Mesenchymal stem cell (in vitro differentiated cells and primary cell): ENCODE measurements around the gene CLMN.

Source experiments
- DNase-seq: peaks from one replicate; pipeline ENCODE4 v3.0.0-alpha.2; 2013
- H2AFZ ChIP-seq: one replicate; pipeline ENCODE4 v1.6.1; 2013; ENCODE audit warnings: low read depth, mild to moderate bottlenecking, control low read depth, inconsistent platforms, low read length, moderate library complexity
- H2AK5ac ChIP-seq: 2 replicates; pipeline ENCODE4 v1.6.1; 2013; ENCODE audit warnings: low read length, moderate library complexity, mild to moderate bottlenecking, inconsistent platforms; ENCODE audit not compliant: severe bottlenecking
- H2BK120ac ChIP-seq: one replicate; pipeline ENCODE4 v1.6.1; 2013; ENCODE audit warnings: low read depth, mild to moderate bottlenecking, inconsistent platforms, low read length, moderate library complexity
- H2BK12ac ChIP-seq, 2 experiments: one replicate each; pipeline ENCODE4 v1.6.1; 2013; ENCODE audit warnings: inconsistent platforms in 2 of 2, low read length in 2 of 2, mild to moderate bottlenecking in 2 of 2, moderate library complexity in 2 of 2, control low read depth in 1 of 2
- H2BK15ac ChIP-seq: one replicate; pipeline ENCODE4 v1.6.1; 2013; ENCODE audit warnings: mild to moderate bottlenecking, low read depth, inconsistent platforms; ENCODE audit not compliant: poor library complexity, severe bottlenecking
- H2BK5ac ChIP-seq: 2 replicates; pipeline ENCODE4 v1.6.1; 2013; ENCODE audit warnings: low read depth, mild to moderate bottlenecking, low read length, control low read depth, inconsistent platforms; ENCODE audit not compliant: poor library complexity, severe bottlenecking
- H3K14ac ChIP-seq, 2 experiments: one replicate each; pipeline ENCODE4 v1.6.1; 2013; ENCODE audit warnings: inconsistent platforms in 2 of 2, low read length in 2 of 2, control low read depth in 1 of 2, mild to moderate bottlenecking in 1 of 2, moderate library complexity in 1 of 2
- H3K18ac ChIP-seq, 2 experiments: one replicate each; pipeline ENCODE4 v1.6.1; 2013; ENCODE audit warnings: inconsistent platforms in 2 of 2, low read length in 2 of 2, control low read depth in 1 of 2, low read depth in 1 of 2, mild to moderate bottlenecking in 1 of 2
- H3K23ac ChIP-seq, 2 experiments: one replicate each; pipeline ENCODE4 v1.6.1; 2013; ENCODE audit warnings: inconsistent platforms in 2 of 2, low read length in 2 of 2, mild to moderate bottlenecking in 2 of 2, moderate library complexity in 2 of 2, control low read depth in 1 of 2
- H3K27ac ChIP-seq: 2 replicates; pipeline ENCODE4 v1.5.1; 2013; ENCODE audit warnings: mild to moderate bottlenecking, moderate library complexity, low read length, control low read depth, inconsistent platforms; ENCODE audit not compliant: poor library complexity, severe bottlenecking
- H3K27me3 ChIP-seq, 2 experiments: 2 replicates each; pipeline versions ENCODE4 v1.6.1 to v1.7.0; 2013; ENCODE audit warnings: low read length in 2 of 2, mild to moderate bottlenecking in 2 of 2, moderate library complexity in 2 of 2, control low read depth in 1 of 2, inconsistent platforms in 1 of 2; ENCODE audit not compliant: control insufficient read depth in 1 of 2, insufficient read depth in 1 of 2
- H3K36me3 ChIP-seq, 2 experiments: 2 replicates each; pipeline versions ENCODE4 v1.6.1 to v1.7.0; 2013; ENCODE audit warnings: low read length in 2 of 2, control low read depth in 1 of 2, inconsistent platforms in 1 of 2, low read depth in 1 of 2, mild to moderate bottlenecking in 1 of 2; ENCODE audit not compliant: insufficient read depth in 2 of 2, control insufficient read depth in 1 of 2
- H3K4ac ChIP-seq, 2 experiments: one replicate each; pipeline ENCODE4 v1.6.1; 2013; ENCODE audit warnings: inconsistent platforms in 2 of 2, low read length in 2 of 2, mild to moderate bottlenecking in 2 of 2, moderate library complexity in 2 of 2, control low read depth in 1 of 2, low read depth in 1 of 2
- H3K4me1 ChIP-seq: 2 replicates; pipeline ENCODE4 v1.6.1; 2013; ENCODE audit warnings: low read depth, low read length, control low read depth; ENCODE audit not compliant: control insufficient read depth, insufficient read depth
- H3K4me2 ChIP-seq: 2 replicates; pipeline ENCODE4 v1.6.1; 2013; ENCODE audit warnings: low read length, mild to moderate bottlenecking, inconsistent platforms; ENCODE audit not compliant: poor library complexity, severe bottlenecking
- H3K4me3 ChIP-seq, 2 experiments: 2 replicates each; pipeline versions ENCODE4 v1.5.1 to v1.7.0; 2013; ENCODE audit warnings: low read length in 2 of 2, mild to moderate bottlenecking in 2 of 2, control low read depth in 1 of 2, low read depth in 1 of 2; ENCODE audit not compliant: insufficient read depth in 1 of 2
- H3K79me1 ChIP-seq: replicated peaks from 2 replicates; pipeline ENCODE4 v1.6.1; 2013; ENCODE audit warnings: mild to moderate bottlenecking, control low read depth, low read length, inconsistent platforms; ENCODE audit not compliant: poor library complexity, severe bottlenecking
- H3K9ac ChIP-seq: 2 replicates; pipeline ENCODE4 v1.7.0; 2013; ENCODE audit warnings: mild to moderate bottlenecking, low read length, moderate library complexity
- H3K9me3 ChIP-seq: 2 replicates; pipeline ENCODE4 v1.7.0; 2013; ENCODE audit warnings: mild to moderate bottlenecking, low read length; ENCODE audit not compliant: control insufficient read depth
- H4K8ac ChIP-seq: one replicate; pipeline ENCODE4 v1.6.1; 2013; ENCODE audit warnings: inconsistent platforms, mild to moderate bottlenecking, low read length, moderate library complexity
- H4K91ac ChIP-seq: one replicate; pipeline ENCODE4 v1.6.1; 2013; ENCODE audit warnings: mild to moderate bottlenecking, low read length, inconsistent platforms
- WGBS: methylation state at CpG from one replicate; pipeline ENCODE4 v1.1.7; 2013; ENCODE audit warnings: mixed read lengths; 5-methylcytosine and 5-hydroxymethylcytosine counted together

CLMN gene

DNA sequence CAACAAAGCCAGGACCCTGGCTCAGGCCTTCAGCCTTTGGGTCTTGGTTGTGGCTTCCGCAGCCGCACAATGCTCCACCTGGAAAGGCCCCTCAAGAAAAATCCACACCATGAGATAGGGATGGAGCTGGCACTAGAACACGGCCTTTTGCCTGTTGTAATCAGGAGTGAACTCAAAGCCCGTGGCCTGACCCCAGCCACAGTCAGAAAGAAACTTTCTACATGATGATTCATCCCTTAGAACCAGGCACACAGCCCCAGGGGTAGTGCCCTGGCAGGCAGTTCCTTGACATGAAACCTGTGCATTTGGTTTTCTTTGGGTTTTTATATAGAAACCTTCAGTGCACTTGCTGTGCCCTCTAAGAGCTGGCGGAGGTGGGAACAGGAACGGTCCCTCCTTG is 5.1 kb downstream of the CLMN start:
- Histone ChIP-seq H3K18ac (peak overlapping the region in 1 of 2 experiments; percentile 24), H2BK12ac (no peak overlapping the region), H3K4me1 (peaks cover 58% of the 10 kb centered on the region), H3K4ac (no peak overlapping the region), H3K4me2 (no peak overlapping the region), H3K14ac (no peak overlapping the region), H3K23ac (no peak overlapping the region), H4K8ac (no peak overlapping the region), H2BK15ac (no peak overlapping the region), H3K79me1 (peaks cover 18% of the 10 kb centered on the region), H3K36me3 (peaks cover 0 to 13% of the 10 kb centered on the region in 2 experiments), H2BK120ac (peak overlapping the region; percentile 24), H3K4me3 (no peak overlapping the region), H3K9me3 (no peaks in the 10 kb centered on the region), H3K9ac (no peak overlapping the region), H3K27ac (peak overlapping the region; percentile 70), H3K27me3 (peaks cover 0 to 15% of the 10 kb centered on the region in 2 experiments), H4K91ac (no peak overlapping the region), H2BK5ac (no peak overlapping the region), H2AK5ac (peak overlapping the region; percentile 73), H2AFZ (no peak overlapping the region)
- 77% methylated on average over 6 of the region's 6 CpGs for WGBS
- peak; percentile 35 for DNase-seq

DNA sequence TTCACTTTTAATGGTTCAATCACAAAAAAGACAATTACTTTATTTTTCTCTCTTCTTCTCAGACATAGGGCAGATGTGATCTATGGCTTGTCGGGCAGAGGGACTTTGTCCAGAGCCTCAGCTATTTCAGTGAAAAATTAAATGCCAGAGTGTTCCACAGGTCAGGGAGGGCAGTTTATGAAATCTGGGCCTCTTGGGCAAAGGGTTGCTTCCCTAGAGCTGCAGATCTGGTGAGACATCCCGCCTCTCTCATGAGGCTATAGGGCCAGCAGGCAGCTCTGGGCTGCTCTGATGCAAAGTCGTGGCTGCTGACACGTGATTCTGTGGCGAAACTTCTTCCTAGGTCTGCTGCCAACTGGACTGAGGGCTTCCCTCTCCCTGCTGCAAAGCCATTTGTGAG is 6.0 kb downstream of the CLMN start:
- Histone ChIP-seq H3K18ac (no peak overlapping the region), H3K4ac (no peak overlapping the region), H3K27ac (peak overlapping the region; percentile 70), H2BK120ac (no peak overlapping the region), H3K36me3 (peaks cover 0 to 13% of the 10 kb centered on the region in 2 experiments), H3K9me3 (no peaks in the 10 kb centered on the region), H2AK5ac (peak overlapping the region; percentile 29), H3K4me2 (no peak overlapping the region), H3K79me1 (peaks cover 25% of the 10 kb centered on the region), H3K27me3 (peaks cover 0 to 9% of the 10 kb centered on the region in 2 experiments), H3K14ac (no peak overlapping the region), H3K4me3 (no peak overlapping the region), H4K8ac (no peak overlapping the region), H2AFZ (no peak overlapping the region), H3K9ac (peak overlapping the region; percentile 46), H2BK15ac (no peak overlapping the region), H4K91ac (no peak overlapping the region), H2BK5ac (no peak overlapping the region), H2BK12ac (no peak overlapping the region), H3K4me1 (peaks cover 57% of the 10 kb centered on the region), H3K23ac (no peak overlapping the region)
- 70% methylated on average over 5 of the region's 5 CpGs for WGBS
- DNase-seq, result peak; percentile 83

DNA sequence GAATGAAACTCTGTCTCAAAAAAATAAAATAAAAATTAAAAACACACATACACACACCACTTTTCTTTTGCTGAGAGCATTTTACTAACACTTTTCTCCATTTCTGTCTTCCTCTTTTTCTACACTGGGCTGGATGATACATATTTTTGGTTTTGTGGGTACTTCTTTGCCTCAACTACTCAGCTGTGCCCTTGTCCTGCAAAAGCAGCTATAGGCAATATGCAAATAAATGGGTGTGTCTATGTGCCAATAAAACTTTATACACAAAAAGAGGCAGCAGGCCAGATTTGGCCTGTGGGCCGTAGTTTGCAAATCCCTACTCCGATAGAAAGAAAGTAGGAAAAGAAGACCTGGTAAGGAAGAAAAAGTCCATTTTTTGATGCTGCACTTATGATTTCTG is 6.5 kb downstream of the CLMN start:
- Histone ChIP-seq H3K9ac (peak overlapping the region; percentile 46), H3K4ac (no peak overlapping the region), H2BK120ac (no peak overlapping the region), H2AFZ (no peak overlapping the region), H3K4me3 (no peak overlapping the region), H3K27ac (no peak overlapping the region), H2BK5ac (no peak overlapping the region), H4K91ac (no peak overlapping the region), H3K27me3 (peaks cover 0 to 6% of the 10 kb centered on the region in 2 experiments), H3K23ac (no peak overlapping the region), H3K9me3 (no peaks in the 10 kb centered on the region), H3K14ac (no peak overlapping the region), H2BK15ac (no peak overlapping the region), H2AK5ac (peak overlapping the region; percentile 33), H4K8ac (no peak overlapping the region), H3K79me1 (peaks cover 25% of the 10 kb centered on the region), H2BK12ac (no peak overlapping the region), H3K36me3 (peaks cover 0 to 17% of the 10 kb centered on the region in 2 experiments), H3K18ac (no peak overlapping the region), H3K4me1 (peaks cover 53% of the 10 kb centered on the region), H3K4me2 (no peak overlapping the region)
- 100% methylated on average over 2 of the region's 2 CpGs for WGBS
- DNase-seq, result no peak

DNA sequence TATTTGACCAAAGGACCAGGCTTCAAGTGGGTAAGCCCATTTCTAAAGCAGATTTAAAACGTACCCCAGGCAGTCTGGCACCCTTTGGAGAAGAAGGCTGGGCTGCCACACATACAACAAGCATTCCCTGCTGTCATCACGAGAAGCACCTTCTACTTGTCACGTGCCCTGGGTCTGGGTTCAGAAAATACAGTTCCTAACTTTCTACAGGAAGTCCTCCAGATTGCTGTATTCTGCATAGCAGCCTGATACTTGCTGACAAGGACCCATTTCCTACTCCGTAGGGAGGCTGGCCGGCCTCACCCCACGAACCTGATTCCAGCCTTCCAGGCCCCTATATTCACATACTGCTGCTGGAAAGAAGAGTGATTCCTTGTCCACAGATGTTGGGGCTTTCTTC is 7.4 kb downstream of the CLMN start:
- no peak for DNase-seq
- Histone ChIP-seq H2BK5ac (no peak overlapping the region), H3K14ac (no peak overlapping the region), H3K79me1 (peaks cover 28% of the 10 kb centered on the region), H3K4me1 (peaks cover 58% of the 10 kb centered on the region), H3K4me2 (no peak overlapping the region), H3K4me3 (no peak overlapping the region), H4K8ac (no peak overlapping the region), H3K9me3 (no peaks in the 10 kb centered on the region), H2AK5ac (peak overlapping the region; percentile 85), H3K27me3 (peaks cover 0 to 8% of the 10 kb centered on the region in 2 experiments), H3K27ac (peak overlapping the region; percentile 31), H4K91ac (no peak overlapping the region), H2BK120ac (no peak overlapping the region), H2AFZ (no peak overlapping the region), H3K18ac (no peak overlapping the region), H2BK15ac (no peak overlapping the region), H3K23ac (no peak overlapping the region), H2BK12ac (no peak overlapping the region), H3K9ac (no peak overlapping the region), H3K4ac (no peak overlapping the region), H3K36me3 (peaks cover 0 to 17% of the 10 kb centered on the region in 2 experiments)
- WGBS, result 83% methylated on average over 4 of the region's 6 CpGs
